Sigmoid colon (tissue), 7 donors: ENCODE data around the gene TRIO. TPM values are rescaled to one million over a fixed set of nuclear protein-coding genes. Genes with fewer than 3 reads are reported as not detected.
A peak's percentile ranks its signal among the peaks of the same experiment; 100 is the strongest.

Experiments used
- DNase-seq: peaks from one replicate; pipeline ENCODE4 v3.0.0-alpha.2; 2019
- H3K27ac ChIP-seq, 4 donors: fragments of 200-600 bp; sonication (generic); one replicate each; pipeline ENCODE4 v1.5.1; 2016 to 2019; ENCODE audit warnings: mild to moderate bottlenecking in 1 of 4
- H3K27me3 ChIP-seq, 3 donors: fragments of 200-600 bp; sonication (generic); one replicate each; pipeline ENCODE4 v1.5.1; 2019; ENCODE audit warnings: mild to moderate bottlenecking in 1 of 3
- H3K36me3 ChIP-seq, 4 donors: fragments of 200-600 bp; sonication (generic); one replicate each; pipeline ENCODE4 v1.5.1; 2016 to 2019
- H3K4me1 ChIP-seq, 4 donors: fragments of 200-600 bp; sonication (generic); one replicate each; pipeline ENCODE4 v1.5.1; 2017 to 2019
- H3K4me3 ChIP-seq, 4 donors: fragments of 200-600 bp; sonication (generic); one replicate each; pipeline ENCODE4 v1.5.1; 2017 to 2019; ENCODE audit warnings: mild to moderate bottlenecking in 2 of 4, moderate library complexity in 1 of 4
- H3K9me3 ChIP-seq, 4 donors: fragments of 200-600 bp in 3 of 4; sonication (generic) in 3 of 4; one replicate each; pipeline versions ENCODE4 v1.5.1 to v1.6.1; 2013 to 2019
- EP300 ChIP-seq, 4 donors: sonication (generic); formaldehyde crosslinking; IDR thresholded peaks; one replicate each; pipeline ENCODE4 v1.6.1; 2017; ENCODE audit warnings: antibody characterized with exemption in 4 of 4
- POLR2A ChIP-seq, 2 donors: fragments of 450-650 bp; IDR thresholded peaks; one replicate each; pipeline ENCODE4 v1.6.1; 2016; ENCODE audit warnings: antibody characterized with exemption in 2 of 2, mild to moderate bottlenecking in 2 of 2, moderate library complexity in 2 of 2
- POLR2AphosphoS5 ChIP-seq, 4 donors: sonication (generic); formaldehyde crosslinking; IDR thresholded peaks; one replicate each; pipeline ENCODE4 v1.6.1; 2017; ENCODE audit warnings: antibody characterized with exemption in 4 of 4
- WGBS, 2 donors: extraction: QIAGEN DNeasy Blood & Tissue Kit; methylation state at CpG; one replicate each; pipeline ENCODE4 v1.1.7; 2013; 5-methylcytosine and 5-hydroxymethylcytosine counted together
- intact Hi-C: fragments of 100-400 bp; cut with DNase I; formaldehyde crosslinking; loops from one replicate; pipeline ENCODE4 v1.15.1; 2023
- polyA plus RNA-seq, 3 donors: library from polyadenylated mRNA; stranded (reverse); fragments of 200-250 nt; gene quantifications; one replicate each; pipeline ENCODE4 v1.2.3, GENCODE V29; 2013
- total RNA-seq, 4 donors: library from RNA; depleted of rRNA; stranded (reverse); fragments of >200 nt; gene quantifications; one replicate each; pipeline ENCODE4 v1.1.0, GENCODE V29; 2016
- TF ChIP-seq, protein P1 (sequence below), 4 experiments: fragments of 450-650 bp in 3 of 4; fragments of 200-600 bp in 1 of 4; IDR thresholded peaks; one replicate each; pipeline ENCODE4 v1.5.1; 2016 to 2019; ENCODE audit warnings: antibody characterized with exemption in 4 of 4, mild to moderate bottlenecking in 3 of 4, moderate library complexity in 2 of 4
- donor health status: healthy with polysubstance abuse.
- donor health status: Bipolar disorder and iron deficiency.
- donor health status: healthy.

Gene TRIO
- total and polyA plus RNA-seq, 7 donors = 34.8 to 300 (median 119) TPM

DNA sequence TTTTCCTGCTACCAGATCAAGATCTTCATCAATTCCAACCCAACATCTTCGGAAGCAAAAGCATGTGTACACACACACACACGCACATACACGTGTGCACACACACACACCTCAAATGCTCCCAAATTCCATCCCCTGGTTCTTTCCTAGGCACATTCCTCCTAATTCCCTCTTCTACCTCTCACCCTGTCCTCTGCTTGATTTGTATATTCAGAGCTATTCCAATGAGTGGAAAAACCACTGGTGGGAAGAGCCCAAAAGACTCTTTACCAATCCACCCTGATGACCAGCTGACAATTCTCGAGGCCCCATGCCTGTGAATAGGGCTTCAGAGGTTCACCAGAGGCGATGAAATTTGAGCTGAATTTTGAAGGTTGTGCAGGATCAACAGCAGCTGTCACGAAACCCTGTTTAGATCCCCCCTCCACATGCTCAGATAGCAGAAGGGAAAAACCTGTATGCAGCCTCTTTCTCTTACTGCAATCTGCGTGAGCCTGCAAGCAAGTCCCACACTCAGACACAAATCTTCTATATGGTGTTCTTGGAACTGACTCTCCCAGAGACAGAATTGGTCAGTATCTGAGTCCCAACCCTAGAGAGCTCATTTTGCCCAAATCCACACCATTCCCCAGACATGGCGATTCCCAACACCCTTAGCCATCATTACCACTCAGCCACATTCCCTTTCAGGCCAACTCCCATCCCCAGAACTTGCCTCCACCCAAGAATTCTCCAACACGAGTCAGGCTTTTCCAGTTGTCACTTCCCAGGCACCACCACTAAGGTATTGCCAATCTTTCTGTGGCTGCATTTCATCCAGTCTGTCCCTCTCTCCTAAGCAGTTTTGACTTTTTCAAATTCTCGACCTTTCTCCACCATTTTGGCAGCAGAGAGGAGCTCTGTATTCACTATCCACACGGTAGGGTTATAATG is 4.3 kb upstream of the TRIO start:
- WGBS, 2 donors = 91 to 93% methylated on average over 11 of the region's 11 CpGs
- no peak for DNase-seq
- no peaks in the 10 kb centered on the region for H3K36me3 ChIP-seq
- no peak overlapping the region for H3K27ac ChIP-seq
- peaks cover 0 to 10% (median 2%) of the 10 kb centered on the region in 4 donors for H3K4me1 ChIP-seq
- H3K4me3 ChIP-seq = no peak overlapping the region
- H3K9me3 ChIP-seq = no peaks in the 10 kb centered on the region
- no peaks in the 10 kb centered on the region for H3K27me3 ChIP-seq
- intact Hi-C loops = no loop called here
- TF ChIP-seq, protein P1, sequence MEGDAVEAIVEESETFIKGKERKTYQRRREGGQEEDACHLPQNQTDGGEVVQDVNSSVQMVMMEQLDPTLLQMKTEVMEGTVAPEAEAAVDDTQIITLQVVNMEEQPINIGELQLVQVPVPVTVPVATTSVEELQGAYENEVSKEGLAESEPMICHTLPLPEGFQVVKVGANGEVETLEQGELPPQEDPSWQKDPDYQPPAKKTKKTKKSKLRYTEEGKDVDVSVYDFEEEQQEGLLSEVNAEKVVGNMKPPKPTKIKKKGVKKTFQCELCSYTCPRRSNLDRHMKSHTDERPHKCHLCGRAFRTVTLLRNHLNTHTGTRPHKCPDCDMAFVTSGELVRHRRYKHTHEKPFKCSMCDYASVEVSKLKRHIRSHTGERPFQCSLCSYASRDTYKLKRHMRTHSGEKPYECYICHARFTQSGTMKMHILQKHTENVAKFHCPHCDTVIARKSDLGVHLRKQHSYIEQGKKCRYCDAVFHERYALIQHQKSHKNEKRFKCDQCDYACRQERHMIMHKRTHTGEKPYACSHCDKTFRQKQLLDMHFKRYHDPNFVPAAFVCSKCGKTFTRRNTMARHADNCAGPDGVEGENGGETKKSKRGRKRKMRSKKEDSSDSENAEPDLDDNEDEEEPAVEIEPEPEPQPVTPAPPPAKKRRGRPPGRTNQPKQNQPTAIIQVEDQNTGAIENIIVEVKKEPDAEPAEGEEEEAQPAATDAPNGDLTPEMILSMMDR (IDR thresholded peaks at IDR 0.05) = no peak
- TF ChIP-seq EP300 (IDR thresholded peaks at IDR 0.05) (no peak), POLR2A (IDR thresholded peaks at IDR 0.05) (no peak), POLR2AphosphoS5 (IDR thresholded peaks at IDR 0.05) (no peak)

DNA sequence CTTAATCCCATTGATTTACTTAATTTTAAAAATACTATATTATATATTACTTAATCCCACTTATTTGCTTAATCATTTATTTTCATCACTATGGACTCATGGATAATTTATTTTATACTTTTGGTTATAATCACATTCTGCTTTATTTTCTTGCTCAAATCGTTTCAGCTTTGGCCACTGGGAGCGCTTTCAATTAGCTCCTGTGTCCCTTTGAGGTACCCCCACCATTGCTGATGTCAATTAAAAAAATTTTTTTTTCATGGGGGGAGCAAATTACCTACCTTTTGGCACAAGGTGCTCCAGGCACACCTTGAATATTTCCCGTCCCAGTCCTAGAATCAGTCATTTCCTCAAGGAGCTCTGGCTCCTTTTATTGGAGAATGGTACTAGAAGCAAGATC is 1.4 kb upstream of the TRIO start:
- Histone ChIP-seq H3K36me3 (no peaks in the 10 kb centered on the region), H3K4me1 (peaks cover 0 to 29% (median 17%) of the 10 kb centered on the region in 4 donors), H3K27me3 (no peaks in the 10 kb centered on the region), H3K27ac (peak overlapping the region; percentile 91 to 99 (median 95)), H3K4me3 (peak overlapping the region in 1 of 4 donors; percentile 93), H3K9me3 (no peaks in the 10 kb centered on the region)
- intact Hi-C loops = loop anchor here (2.0 kb wide), 1 partner anchor 33 kb away; no protein-coding TSS in a partner anchor
- no peak for DNase-seq
- no peak for TF ChIP-seq EP300 (IDR thresholded peaks at IDR 0.05)
- TF ChIP-seq, protein P1 (IDR thresholded peaks at IDR 0.05) = no peak
- TF ChIP-seq POLR2AphosphoS5 (IDR thresholded peaks at IDR 0.05) = no peak
- no peak for TF ChIP-seq POLR2A (IDR thresholded peaks at IDR 0.05)
- WGBS, 2 donors = 80 to 87% methylated on average over 3 of the region's 3 CpGs

DNA sequence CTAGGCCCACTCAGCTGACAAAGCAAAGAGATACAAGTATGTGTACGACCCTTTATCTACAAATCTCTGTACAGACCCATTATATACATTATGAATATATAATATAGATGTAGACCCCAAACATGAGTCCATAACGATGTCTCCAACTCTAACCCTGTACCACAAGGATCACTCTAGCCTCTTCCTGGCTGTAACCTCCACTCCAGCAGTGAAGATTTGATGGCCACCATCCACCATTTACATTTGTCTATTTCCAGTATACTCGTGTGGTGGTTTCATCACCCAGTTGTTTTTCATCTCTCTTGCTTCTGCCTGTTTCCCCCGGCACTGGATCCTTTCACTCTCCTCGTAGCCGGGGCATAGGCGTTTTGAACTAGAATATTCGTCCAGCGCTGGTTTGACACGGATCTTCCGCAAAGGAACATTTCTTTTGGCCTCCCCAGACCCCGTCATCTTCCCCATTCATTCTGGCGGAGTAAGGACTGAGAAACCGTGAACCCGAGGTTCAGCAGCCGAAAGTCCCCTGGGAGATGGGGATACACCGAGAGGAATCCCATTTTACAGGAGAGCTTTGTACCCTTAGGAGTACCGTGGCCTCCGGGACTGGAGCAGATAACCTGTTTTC is 828 bp upstream of the TRIO start:
- TF ChIP-seq EP300 (IDR thresholded peaks at IDR 0.05) (no peak), POLR2A (IDR thresholded peaks at IDR 0.05) (no peak), POLR2AphosphoS5 (IDR thresholded peaks at IDR 0.05) (no peak)
- TF ChIP-seq, protein P1 (IDR thresholded peaks at IDR 0.05) = no peak
- Histone ChIP-seq H3K4me3 (peak overlapping the region; percentile 52 to 93 (median 77)), H3K4me1 (peaks cover 0 to 34% (median 23%) of the 10 kb centered on the region in 4 donors), H3K9me3 (no peaks in the 10 kb centered on the region), H3K36me3 (no peaks in the 10 kb centered on the region), H3K27ac (peak overlapping the region; percentile 91 to 99 (median 95)), H3K27me3 (no peaks in the 10 kb centered on the region)
- intact Hi-C loops = loop anchor here (2.0 kb wide), 1 partner anchor 34 kb away; no protein-coding TSS in a partner anchor
- DNase-seq = no peak
- WGBS, 2 donors = 9 to 12% methylated on average over 19 of the region's 19 CpGs

DNA sequence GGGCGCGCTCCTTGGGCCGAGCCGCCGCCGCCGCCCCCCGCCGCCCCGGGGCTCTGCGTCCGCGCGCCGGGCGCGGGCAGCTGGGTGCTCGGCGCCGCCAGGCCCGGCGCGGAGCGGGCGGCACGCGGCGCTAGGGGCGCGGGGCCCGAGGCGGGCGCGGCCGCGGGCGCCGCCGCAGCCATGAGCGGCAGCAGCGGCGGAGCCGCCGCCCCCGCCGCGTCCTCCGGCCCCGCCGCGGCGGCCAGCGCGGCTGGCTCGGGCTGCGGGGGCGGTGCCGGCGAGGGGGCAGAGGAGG is 351 bp downstream of the TRIO start:
- TF ChIP-seq POLR2A (IDR thresholded peaks at IDR 0.05) (no peak), EP300 (IDR thresholded peaks at IDR 0.05) (no peak), POLR2AphosphoS5 (IDR thresholded peaks at IDR 0.05) (no peak)
- TF ChIP-seq, protein P1 (IDR thresholded peaks at IDR 0.05) = no peak
- H3K9me3 ChIP-seq = no peaks in the 10 kb centered on the region
- peak overlapping the region; percentile 61 to 93 (median 90) for H3K4me3 ChIP-seq
- WGBS, 2 donors = 1% methylated on average over 59 of the region's 59 CpGs
- no peaks in the 10 kb centered on the region for H3K27me3 ChIP-seq
- peak overlapping the region; percentile 91 to 99 (median 98) for H3K27ac ChIP-seq
- no peaks in the 10 kb centered on the region for H3K36me3 ChIP-seq
- intact Hi-C loops = loop anchor here (2.0 kb wide), 1 partner anchor 35 kb away; no protein-coding TSS in a partner anchor
- DNase-seq = no peak
- H3K4me1 ChIP-seq = peaks cover 0 to 46% (median 34%) of the 10 kb centered on the region in 4 donors
